Mesenteric fat pad (tissue), 1 donor: ENCODE measurements around the gene FKRP. TPM values are rescaled to one million over a fixed set of nuclear protein-coding genes. Genes with fewer than 3 reads are reported as not detected.
"Not testable (repeated sequence)": the region's sequence is repeated elsewhere in the genome, so short reads cannot be mapped to it uniquely, and the experiment has no call there.

Experiments used
- DNase-seq: peaks from one replicate; pipeline ENCODE4 v3.0.0-alpha.2; 2020; ENCODE audit warnings: low spot score
- long read RNA-seq: library from polyadenylated mRNA; unstranded; transcript quantifications from one replicate; pipeline ENCODE4 v2.0.0, GENCODE V29; 2020
- total RNA-seq: library from RNA; stranded (reverse); fragmentation: NEBNext Ultra II Directional; extraction: Animal tissue kit (Norgen Biotek cat#: 25700); gene quantifications from one replicate; pipeline ENCODE4 v1.2.1, GENCODE V29; 2021
- donor health status: DM: yes; HTN: yes; CAD: no.

The FKRP gene, protein sequence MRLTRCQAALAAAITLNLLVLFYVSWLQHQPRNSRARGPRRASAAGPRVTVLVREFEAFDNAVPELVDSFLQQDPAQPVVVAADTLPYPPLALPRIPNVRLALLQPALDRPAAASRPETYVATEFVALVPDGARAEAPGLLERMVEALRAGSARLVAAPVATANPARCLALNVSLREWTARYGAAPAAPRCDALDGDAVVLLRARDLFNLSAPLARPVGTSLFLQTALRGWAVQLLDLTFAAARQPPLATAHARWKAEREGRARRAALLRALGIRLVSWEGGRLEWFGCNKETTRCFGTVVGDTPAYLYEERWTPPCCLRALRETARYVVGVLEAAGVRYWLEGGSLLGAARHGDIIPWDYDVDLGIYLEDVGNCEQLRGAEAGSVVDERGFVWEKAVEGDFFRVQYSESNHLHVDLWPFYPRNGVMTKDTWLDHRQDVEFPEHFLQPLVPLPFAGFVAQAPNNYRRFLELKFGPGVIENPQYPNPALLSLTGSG
- total RNA-seq, result 13.2 TPM
- long read RNA-seq, partial matches to known transcripts, result 1 of 8 reads
- long read RNA-seq, other reads (novel, unspliced or antisense), result 5 of 8 reads

DNA sequence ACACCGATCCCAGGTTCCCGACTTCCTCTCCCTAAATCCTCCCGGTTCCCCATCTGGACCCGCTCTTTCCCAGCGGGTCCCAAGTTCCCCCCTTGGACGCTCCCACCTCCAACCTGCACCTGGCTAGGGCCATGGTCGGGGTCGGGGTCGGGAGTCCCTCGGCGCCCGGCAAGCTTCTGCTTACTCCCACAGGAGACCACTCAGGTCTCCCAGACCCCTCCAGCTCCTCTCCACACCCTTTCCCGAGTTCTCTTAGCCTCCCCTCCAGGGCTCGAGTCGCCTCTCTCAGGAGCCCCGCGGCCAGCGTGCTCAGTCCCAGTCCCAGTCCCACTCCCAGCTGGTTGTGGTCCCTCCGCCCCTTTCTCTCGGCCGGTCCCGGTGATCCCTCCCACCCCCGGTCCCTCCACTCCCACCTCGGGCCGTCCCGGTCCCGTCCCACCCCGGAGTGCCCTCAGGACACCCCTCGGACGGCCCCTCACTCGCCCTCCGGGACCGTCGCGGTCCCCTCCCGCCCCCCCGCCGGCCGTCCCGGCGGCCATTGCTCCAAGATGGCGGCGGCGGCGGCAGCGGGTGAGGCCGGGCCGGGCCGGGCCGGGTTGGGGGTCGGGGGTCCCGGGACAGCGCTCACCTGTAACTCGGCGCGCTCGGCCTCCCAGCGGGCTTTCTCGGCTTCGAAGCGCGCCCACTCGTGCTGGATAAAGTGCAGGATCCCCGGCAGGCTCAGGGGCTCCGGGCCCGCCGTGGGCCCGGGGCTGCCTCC lies at the start of gene FKRP:
FKRP (plus strand) TSS at position 537 of the 760 bp plus-strand sequence. CDS start 9,394 bp downstream, outside the sequence.
- no peak for DNase-seq

GRCh38 chr19:46696866-46697203 lies 49.0 kb upstream of the FKRP start:
- DNase-seq, result no peak

DNA sequence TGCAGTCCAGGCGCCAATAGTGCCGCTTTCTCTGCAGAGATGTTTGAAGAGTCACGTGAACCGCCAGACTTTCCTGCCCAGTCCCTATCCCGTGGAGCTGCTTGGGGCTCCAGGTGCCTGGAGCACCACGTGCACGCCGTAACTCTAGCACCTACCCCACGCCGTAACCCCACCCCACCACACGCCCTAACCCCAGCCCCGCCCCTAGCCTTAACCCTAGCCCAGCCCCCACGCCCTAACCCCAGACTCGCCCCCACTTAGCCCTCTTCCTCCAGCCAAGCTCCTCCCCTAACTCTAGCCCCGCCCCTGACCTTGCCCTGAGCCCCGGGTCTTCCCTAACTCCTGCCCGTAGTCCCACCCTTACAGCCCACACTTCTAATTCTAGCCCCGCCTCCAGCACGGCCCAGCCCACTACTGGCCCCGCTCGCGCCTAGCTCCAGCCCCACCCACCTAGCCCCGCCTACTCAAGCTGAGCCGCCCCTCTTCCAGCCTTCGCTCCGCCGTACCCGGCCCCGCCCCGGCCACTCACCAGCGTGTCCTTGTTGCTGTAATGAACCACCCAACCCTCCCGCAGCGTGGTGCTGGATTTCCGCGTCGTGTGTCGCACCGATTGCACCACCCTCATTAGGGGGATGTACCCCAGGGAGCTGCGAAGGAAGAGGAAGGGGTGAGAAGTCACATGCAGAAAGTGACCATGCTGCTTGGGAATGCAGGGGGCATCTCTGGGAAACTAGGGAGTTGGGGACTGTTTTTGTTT lies 48.5 kb upstream of the FKRP start:
- DNase-seq, result peak; percentile 94

- no peak for DNase-seq
These were observed 47.2 kb upstream of the FKRP start for GRCh38 chr19:46698395-46699321.

GRCh38 chr19:46700704-46701103 lies 45.2 kb upstream of the FKRP start:
- DNase-seq, result no peak

GRCh38 chr19:46704379-46705076 lies 41.3 kb upstream of the FKRP start:
- DNase-seq, result no peak

DNA sequence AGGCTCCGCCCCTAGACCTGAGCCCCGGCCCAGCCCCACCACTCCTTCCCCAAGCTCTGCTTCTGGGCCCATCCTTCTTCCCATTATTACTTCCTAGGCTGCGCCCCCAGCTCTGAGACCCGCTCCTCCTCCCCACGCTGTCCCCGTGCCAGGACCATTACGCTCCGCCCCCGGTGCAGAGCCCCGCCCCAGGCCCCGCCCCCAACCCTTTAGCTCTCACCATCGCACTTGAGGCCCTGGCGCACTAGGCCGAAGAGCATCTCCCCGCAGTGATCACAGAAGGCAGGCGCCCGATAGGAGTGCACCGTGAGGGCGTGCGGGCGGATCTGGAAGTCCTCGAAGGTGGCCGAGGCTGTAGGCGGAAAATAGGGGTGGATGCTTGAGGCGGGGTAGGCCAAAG lies 35.2 kb upstream of the FKRP start:
- DNase-seq, result no peak

DNA sequence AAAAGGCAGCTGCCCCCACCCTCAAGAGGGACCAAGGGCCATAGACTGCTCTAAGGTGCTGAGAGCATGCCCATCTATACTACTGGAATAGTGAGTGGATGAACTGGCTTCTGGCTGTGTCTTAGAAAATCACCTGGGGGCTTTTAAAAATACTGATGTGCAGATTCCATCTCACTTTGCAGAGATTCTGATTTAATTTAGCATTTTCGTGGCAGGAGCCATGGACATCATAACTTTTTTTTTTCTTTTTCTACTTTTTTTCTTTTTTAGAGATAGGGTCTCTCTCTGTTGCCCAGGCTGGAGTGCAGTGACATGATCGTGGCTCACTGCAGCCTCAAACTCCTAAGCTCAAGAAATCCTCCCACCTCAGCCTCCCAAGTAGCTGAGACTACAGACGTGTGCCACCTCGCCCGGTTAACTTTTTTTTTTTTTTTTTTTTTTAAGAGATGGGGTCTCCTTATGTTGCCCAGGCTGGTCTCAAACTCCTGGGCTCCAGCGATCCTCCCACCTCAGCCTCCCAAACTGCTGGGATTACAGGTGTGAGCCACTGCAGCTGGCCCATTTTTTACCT lies 33.0 kb upstream of the FKRP start:
- DNase-seq, result not testable (repeated sequence)

DNA sequence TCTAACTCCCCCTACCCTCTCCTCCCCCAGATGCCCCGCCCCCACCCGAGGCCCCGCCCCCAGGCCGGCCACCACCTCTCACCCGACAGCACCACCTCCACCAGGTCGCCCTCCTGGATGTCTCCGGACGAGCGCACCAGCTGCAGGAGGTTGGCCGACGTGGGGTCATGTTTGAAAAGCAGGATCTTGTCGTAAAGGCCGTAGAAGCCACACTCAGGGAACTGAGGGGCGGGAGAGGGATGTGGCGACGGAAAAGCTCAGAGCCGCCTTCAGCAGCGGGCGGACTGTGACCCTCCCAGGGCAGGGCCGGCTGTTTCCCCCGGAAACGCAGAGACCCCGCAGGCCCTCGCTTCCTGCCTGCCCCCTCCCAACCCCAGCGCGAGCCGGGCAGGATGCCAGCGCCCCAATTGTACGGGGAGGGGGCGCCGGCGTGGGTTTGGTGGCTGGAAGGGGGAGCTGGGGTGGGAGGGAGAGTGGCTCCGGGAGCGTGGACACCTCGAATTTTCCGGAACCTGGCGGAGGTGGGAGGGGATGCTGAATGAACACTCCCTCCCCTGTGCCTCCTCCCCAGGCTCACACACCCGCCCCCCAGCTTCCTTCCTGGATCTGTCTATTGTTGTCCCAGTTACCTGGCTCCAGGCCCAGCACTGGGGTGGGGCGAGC lies 31.9 kb upstream of the FKRP start:
- peak; percentile 94 for DNase-seq

DNA sequence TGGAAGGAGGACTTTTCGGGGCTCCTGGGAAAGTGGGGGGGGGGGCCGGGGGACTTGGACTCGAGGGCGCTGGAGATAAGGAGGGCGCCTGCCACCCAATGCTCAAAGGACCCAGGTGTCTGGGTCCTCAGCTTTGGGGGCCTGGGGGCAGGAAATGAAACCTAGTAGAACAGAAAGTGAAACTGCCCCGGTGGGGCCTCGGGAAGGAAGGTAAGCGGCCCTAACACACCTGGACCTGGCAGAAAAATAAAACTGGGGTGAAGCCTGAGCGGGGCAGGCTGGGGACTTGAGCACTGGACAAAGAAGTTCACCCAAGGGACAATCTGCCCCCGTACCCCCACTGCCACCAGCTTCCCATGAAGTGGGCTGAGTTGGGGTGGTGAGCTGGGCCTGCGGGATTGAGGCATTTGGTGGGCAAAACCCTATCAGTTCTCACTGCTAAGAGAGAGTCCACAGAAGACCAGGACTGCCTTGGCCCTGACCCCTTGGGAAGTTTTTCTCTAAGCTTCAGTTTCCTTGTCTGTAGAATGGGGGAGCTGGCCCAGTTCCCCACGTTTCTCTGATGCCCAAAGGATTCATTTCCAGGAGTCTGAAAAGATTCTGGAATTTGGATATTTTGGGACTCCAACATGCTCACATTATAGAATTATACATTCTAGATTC lies 31.3 kb upstream of the FKRP start:
- DNase-seq, result peak; percentile 88

DNA sequence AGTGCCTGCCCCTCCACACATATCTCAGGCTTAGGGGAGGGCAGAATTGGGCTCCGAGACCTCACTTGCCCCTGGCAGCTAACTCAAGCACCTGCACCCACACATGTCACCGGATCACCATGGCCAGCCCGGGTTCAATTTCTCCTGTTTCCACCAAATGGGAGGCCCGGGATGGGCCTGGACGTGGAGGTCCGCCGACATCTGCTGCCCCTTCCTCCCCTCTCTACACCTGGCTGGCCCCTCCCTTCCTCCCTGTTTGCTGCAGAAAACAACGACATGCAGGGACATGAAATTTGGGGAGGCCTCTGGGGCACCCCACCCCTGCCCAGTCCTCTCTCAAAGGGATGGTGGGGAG lies 30.3 kb upstream of the FKRP start:
- DNase-seq, result no peak

- DNase-seq, result peak; percentile 90
These were observed 29.7 kb upstream of the FKRP start for GRCh38 chr19:46715975-46716671.

GRCh38 chr19:46716672-46717033 lies 29.2 kb upstream of the FKRP start:
- DNase-seq, result peak; percentile 89

- DNase-seq, result peak; percentile 99
These were observed 28.7 kb upstream of the FKRP start, which contains the start of gene PRKD2 for GRCh38 chr19:46717034-46717715. Gene PRKD2 (minus strand): TSS chr19:46717114. CDS start chr19:46716370, 744 bp downstream.

- DNase-seq, result no peak
These were observed 28.1 kb upstream of the FKRP start for GRCh38 chr19:46717716-46718143.

- no peak for DNase-seq
These were observed 27.5 kb upstream of the FKRP start for GRCh38 chr19:46718157-46718933.
